ENCODE results near the gene KCNA5.

The KCNA5 gene

DNA sequence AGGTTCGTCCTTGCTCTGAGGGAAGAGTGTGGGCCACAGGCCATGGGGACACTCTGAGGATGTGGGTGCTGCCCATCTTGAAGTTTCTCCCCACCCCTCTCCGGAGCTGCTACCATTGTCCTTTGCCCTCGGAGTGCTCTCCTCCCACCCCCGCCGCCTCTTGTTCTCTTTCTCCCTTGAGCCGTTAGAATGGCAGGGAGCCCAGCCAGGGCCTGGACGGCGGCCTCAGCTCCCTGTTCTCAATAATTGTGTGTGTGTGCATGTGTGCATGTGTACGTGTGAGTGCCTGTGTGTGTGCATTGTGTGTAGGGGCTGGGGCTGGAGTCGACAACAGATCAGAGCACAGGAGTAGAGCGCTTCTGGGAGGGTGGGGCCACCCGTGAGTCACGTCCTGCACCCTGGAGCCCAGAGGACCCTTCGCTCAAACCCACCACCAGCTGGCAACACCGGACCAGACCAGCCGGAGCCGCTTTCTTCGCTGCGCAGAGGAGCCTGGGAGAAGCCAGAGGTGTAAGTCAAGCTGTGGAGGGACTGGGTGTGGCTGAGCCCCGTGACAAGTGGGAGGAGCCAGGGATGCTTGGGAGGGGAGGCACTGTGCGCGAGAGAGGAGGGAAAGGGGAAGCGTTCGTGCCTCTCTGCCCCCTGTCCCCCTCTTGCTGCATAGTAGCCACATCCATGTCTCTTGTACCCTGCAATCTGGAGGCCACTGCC lies 25.9 kb upstream of the KCNA5 start:
- TF ChIP-seq POLR2AphosphoS5 (IDR thresholded peaks at IDR 0.05; ENCODE audit: low read depth, low read length) (no peak), SIN3A (IDR thresholded peaks at IDR 0.05; ENCODE audit: borderline replicate concordance, insufficient read depth, low read length) (no peak), FOXP2 (optimal IDR thresholded peaks at IDR 0.05; ENCODE audit: borderline replicate concordance, extremely low read depth, extremely low read length, insufficient read depth) (no peak), REST (IDR thresholded peaks at IDR 0.05; ENCODE audit: insufficient read depth in 1 of 2, low read depth in 2 of 2, low read length in 2 of 2) (no peak), TAF1 (IDR thresholded peaks at IDR 0.05; ENCODE audit: borderline replicate concordance, insufficient read depth, low read length) (no peak)

DNA sequence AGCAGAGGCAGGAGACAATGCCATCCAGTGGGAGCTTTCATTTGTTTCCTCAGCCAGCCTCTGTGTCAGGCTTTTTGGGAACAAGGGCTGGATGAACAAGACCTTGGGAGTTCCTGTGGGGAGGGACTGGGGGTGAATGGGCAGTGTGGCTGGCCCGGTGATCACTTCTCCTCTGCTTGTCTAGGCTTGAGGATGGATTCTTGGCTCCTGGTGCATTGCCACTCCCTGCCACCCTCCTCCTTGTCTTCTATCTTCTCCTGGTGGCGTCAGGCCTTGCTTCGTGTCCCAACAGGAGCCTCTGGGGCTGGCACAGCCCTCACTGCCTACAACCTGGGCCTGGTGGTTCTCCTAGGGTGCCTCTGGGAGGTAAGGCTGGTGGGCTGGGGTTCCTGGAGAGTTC lies 25.0 kb upstream of the KCNA5 start:
- no peak for TF ChIP-seq SIN3A (IDR thresholded peaks at IDR 0.05; ENCODE audit: borderline replicate concordance, insufficient read depth, low read length)
- TF ChIP-seq POLR2AphosphoS5 (IDR thresholded peaks at IDR 0.05; ENCODE audit: low read depth, low read length), result no peak
- no peak for TF ChIP-seq REST (IDR thresholded peaks at IDR 0.05; ENCODE audit: insufficient read depth in 1 of 2, low read depth in 2 of 2, low read length in 2 of 2)
- no peak for TF ChIP-seq FOXP2 (optimal IDR thresholded peaks at IDR 0.05; ENCODE audit: borderline replicate concordance, extremely low read depth, extremely low read length, insufficient read depth)
- TF ChIP-seq TAF1 (IDR thresholded peaks at IDR 0.05; ENCODE audit: borderline replicate concordance, insufficient read depth, low read length), result no peak

DNA sequence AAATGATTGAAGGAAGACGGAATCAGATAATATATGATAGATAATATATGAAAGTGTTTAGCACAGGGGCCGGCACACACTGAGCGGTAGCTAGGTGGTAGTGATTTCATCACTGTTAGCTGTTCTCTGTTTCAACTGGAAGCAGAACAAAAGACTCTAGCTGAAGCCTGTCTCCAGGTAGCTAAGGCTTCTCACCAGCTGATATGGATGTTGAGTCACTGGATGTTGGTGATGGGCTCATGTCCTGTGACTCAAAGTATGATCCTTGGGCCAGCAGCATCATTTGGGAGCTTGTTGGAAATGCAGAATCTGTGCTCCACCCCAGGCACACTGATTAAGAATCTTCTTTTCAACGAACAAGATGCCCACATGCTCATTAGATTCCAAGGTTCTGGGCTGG lies 21.7 kb upstream of the KCNA5 start:
- TF ChIP-seq FOXP2 (optimal IDR thresholded peaks at IDR 0.05; ENCODE audit: borderline replicate concordance, extremely low read depth, extremely low read length, insufficient read depth), result no peak
- no peak for TF ChIP-seq SIN3A (IDR thresholded peaks at IDR 0.05; ENCODE audit: borderline replicate concordance, insufficient read depth, low read length)
- TF ChIP-seq POLR2AphosphoS5 (IDR thresholded peaks at IDR 0.05; ENCODE audit: low read depth, low read length), result no peak
- TF ChIP-seq REST (IDR thresholded peaks at IDR 0.05; ENCODE audit: insufficient read depth in 1 of 2, low read depth in 2 of 2, low read length in 2 of 2), result no peak
- no peak for TF ChIP-seq TAF1 (IDR thresholded peaks at IDR 0.05; ENCODE audit: borderline replicate concordance, insufficient read depth, low read length)

- TF ChIP-seq REST (IDR thresholded peaks at IDR 0.05; ENCODE audit: insufficient read depth in 1 of 2, low read depth in 2 of 2, low read length in 2 of 2) (no peak), POLR2AphosphoS5 (IDR thresholded peaks at IDR 0.05; ENCODE audit: low read depth, low read length) (no peak), TAF1 (IDR thresholded peaks at IDR 0.05; ENCODE audit: borderline replicate concordance, insufficient read depth, low read length) (no peak), FOXP2 (optimal IDR thresholded peaks at IDR 0.05; ENCODE audit: borderline replicate concordance, extremely low read depth, extremely low read length, insufficient read depth) (no peak), SIN3A (IDR thresholded peaks at IDR 0.05; ENCODE audit: borderline replicate concordance, insufficient read depth, low read length) (no peak)
Observed at GRCh38 chr12:5022465-5023061, 21.1 kb upstream of the KCNA5 start.
